ENCODE data around the gene LBP.

- TF ChIP-seq POLR2A (IDR thresholded peaks at IDR 0.05) (no peak), CTCF (IDR thresholded peaks at IDR 0.05) (no peak), POLR2AphosphoS5 (IDR thresholded peaks at IDR 0.05) (no peak)
These were observed 8.6 kb upstream of the LBP start for GRCh38 chr20:38337561-38338140.

All from sigmoid colon (tissue), 4 donors.